Measurements from ENCODE around the gene NUP210L. TPM values are rescaled to one million over a fixed set of nuclear protein-coding genes. Genes with fewer than 3 reads are reported as not detected.

Gene NUP210L
- total and polyA plus RNA-seq, 2 donors (not counting 3 experiments of a cell fraction or from before 2014, with no cell fraction given), result 0.01 to 0.07 TPM

DNA sequence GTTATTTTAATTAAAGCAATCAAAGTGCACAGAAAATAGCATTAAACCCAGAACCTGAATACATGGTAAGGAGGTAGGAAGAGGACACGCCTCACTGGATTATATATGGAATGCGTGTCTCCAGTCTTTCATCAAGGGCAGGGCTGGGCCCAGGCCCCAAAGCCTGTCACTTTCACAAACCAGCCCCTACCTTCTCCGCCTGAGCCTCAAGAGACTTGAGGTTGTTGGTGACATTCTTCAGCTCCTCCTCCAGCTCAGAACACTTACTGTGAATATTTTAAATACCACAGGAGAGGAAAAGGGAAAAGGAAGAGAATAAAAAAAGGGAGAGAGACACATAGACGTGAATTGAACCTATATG lies 16.3 kb upstream of the NUP210L start:
- no peaks in the 10 kb centered on the region for H3K9me3 ChIP-seq (replicated peaks; ENCODE audit: control insufficient read depth, insufficient read depth, low read length)
- CTCF ChIA-PET, result no interaction called here
- H3K9ac ChIP-seq (replicated peaks; ENCODE audit: extremely low read depth, insufficient read depth, low read length), result no peak overlapping the region
- DNase-seq (ENCODE audit: low read depth, low spot score) (no peak), FAIRE-seq (no peak)
- H3K36me3 ChIP-seq (ENCODE audit: control insufficient read depth in 2 of 2, extremely low read depth in 1 of 2, insufficient read depth in 2 of 2, low read length in 2 of 2), result peaks cover 55 to 62% of the 10 kb centered on the region in 2 experiments
- TF ChIP-seq GATA2 (IDR thresholded peaks at IDR 0.05; ENCODE audit: insufficient read depth, insufficient read length, low read depth, low read length) (no peak), EZH2 (IDR thresholded peaks at IDR 0.05; ENCODE audit: borderline replicate concordance, low read depth, low read length, severe bottlenecking) (no peak), POLR2AphosphoS5 (IDR thresholded peaks at IDR 0.05; ENCODE audit: insufficient read depth, low read depth, low read length) (no peak), JUN (IDR thresholded peaks at IDR 0.05; ENCODE audit: borderline replicate concordance, insufficient read depth, insufficient read length, low read depth) (no peak), CTCF (IDR thresholded peaks at IDR 0.05; ENCODE audit: extremely low read depth in 1 of 2, insufficient read depth in 1 of 2, low read depth in 1 of 2, low read length in 2 of 2) (no peak), FOS (IDR thresholded peaks at IDR 0.05; ENCODE audit: borderline replicate concordance, insufficient read depth, low read length) (no peak)
- H3K4me3 ChIP-seq (replicated peaks in 1 of 3; ENCODE audit: insufficient read depth in 1 of 3, low read depth in 1 of 3, low read length in 3 of 3), result no peak overlapping the region
- no peak overlapping the region for H3K27ac ChIP-seq (ENCODE audit: insufficient read depth, low read depth, low read length)
- peaks cover 9% of the 10 kb centered on the region for H4K20me1 ChIP-seq (replicated peaks; ENCODE audit: control insufficient read depth, extremely low read depth, insufficient read depth, low read length)
- H3K9me1 ChIP-seq (replicated peaks; ENCODE audit: control insufficient read depth, extremely low read depth, insufficient read depth, low read length), result no peaks in the 10 kb centered on the region
- intact Hi-C loops (cut with micrococcal nuclease), result no loop called here
- no peaks in the 10 kb centered on the region for H3K27me3 ChIP-seq (ENCODE audit: control insufficient read depth in 2 of 2, insufficient read depth in 2 of 2, low read length in 2 of 2)
- BruUV-seq (replicated peaks), result no TSS peak
- peaks cover 82% of the 10 kb centered on the region for H3K79me2 ChIP-seq (ENCODE audit: control insufficient read depth, insufficient read depth, low read length)
- H3K4me1 ChIP-seq (ENCODE audit: control insufficient read depth, extremely low read depth, insufficient read depth, low read length), result peaks cover 7% of the 10 kb centered on the region
- H3K4me2 ChIP-seq (ENCODE audit: insufficient read depth, low read length), result no peak overlapping the region
- dilution Hi-C loops (cut with MboI; ENCODE audit: extremely low pct_ligation_motif_present, low sequenced_read_pairs), result no loop called here
- no peak overlapping the region for H2AFZ ChIP-seq (ENCODE audit: low read depth, low read length)
- POLR2A ChIA-PET, result no interaction called here

Data from endothelial cell of umbilical vein (primary cell).